22Rv1 (cell line): ENCODE results near the gene GLOD4.

Source experiments
- ZFX ChIP-seq: fragments of 450-650 bp; IDR thresholded peaks from 2 replicates; pipeline ENCODE4 v1.6.1; 2017; ENCODE audit warnings: antibody characterized with exemption, borderline replicate concordance
- TF ChIP-seq, protein P1 (sequence below): fragments of 450-650 bp; IDR thresholded peaks from 2 replicates; pipeline ENCODE4 v1.5.1; 2017; ENCODE audit warnings: mild to moderate bottlenecking

DNA sequence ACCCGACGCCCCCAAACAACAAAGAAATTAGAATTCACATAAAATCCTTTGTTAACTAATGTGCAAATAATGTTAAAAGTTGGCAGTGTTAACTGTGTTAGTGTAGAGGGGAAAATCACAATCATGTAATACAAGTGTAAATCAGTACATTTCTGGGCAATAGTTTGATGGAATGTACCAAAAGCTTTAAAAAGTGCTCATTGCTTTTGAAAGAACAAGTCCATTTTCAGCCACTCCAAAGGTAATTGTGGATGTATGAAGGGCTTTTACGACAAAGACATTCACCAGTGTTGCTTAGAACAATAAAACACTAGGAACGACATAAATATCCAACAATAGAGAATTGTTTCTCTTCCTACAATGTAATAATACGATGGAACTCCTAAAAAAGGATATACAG, 9.1 kb downstream of the GLOD4 start:
- TF ChIP-seq, protein P1, sequence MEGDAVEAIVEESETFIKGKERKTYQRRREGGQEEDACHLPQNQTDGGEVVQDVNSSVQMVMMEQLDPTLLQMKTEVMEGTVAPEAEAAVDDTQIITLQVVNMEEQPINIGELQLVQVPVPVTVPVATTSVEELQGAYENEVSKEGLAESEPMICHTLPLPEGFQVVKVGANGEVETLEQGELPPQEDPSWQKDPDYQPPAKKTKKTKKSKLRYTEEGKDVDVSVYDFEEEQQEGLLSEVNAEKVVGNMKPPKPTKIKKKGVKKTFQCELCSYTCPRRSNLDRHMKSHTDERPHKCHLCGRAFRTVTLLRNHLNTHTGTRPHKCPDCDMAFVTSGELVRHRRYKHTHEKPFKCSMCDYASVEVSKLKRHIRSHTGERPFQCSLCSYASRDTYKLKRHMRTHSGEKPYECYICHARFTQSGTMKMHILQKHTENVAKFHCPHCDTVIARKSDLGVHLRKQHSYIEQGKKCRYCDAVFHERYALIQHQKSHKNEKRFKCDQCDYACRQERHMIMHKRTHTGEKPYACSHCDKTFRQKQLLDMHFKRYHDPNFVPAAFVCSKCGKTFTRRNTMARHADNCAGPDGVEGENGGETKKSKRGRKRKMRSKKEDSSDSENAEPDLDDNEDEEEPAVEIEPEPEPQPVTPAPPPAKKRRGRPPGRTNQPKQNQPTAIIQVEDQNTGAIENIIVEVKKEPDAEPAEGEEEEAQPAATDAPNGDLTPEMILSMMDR, result no peak
- no peak for TF ChIP-seq ZFX
